ENCODE measurements around the gene RASAL1.

Gene RASAL1

DNA sequence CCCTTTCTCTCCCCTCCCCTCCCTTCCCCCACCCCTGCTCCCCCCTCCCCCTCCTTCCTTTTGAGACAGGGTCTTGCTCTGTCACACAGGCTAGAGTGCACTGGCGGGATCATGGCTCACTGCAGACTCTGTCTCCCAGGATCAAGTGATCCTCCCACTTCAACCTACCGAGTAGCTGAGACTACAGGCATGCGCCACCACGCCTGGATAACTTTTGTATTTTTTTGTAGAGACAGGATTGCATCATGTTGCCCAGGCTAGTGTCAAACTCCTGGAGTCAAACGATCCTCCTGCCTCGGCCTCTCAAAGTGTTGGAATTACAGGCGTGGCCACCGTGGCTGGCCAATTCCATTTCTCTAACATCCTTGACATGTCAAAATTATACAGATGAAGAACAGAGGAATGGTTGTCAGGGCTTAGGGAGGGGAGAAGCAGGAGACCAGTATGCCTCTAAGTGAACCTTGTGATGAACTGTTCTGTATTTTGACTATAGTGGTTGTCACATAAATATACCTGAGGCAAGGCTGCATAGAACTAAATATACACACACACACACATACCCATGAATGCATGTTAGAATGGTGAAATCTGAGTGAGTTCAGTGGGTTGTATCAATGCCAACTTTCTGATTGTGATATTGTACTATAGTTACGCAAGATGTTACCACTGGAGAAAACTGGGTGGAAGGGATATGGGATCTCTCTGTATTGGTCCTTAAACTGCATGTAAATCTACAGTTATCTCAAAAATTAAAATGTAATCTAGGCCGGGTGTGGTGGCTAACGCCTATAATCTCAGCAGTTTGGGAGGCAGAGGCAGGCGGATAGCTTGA is 10.4 kb upstream of the RASAL1 start (continued):
- TF ChIP-seq, protein P1, sequence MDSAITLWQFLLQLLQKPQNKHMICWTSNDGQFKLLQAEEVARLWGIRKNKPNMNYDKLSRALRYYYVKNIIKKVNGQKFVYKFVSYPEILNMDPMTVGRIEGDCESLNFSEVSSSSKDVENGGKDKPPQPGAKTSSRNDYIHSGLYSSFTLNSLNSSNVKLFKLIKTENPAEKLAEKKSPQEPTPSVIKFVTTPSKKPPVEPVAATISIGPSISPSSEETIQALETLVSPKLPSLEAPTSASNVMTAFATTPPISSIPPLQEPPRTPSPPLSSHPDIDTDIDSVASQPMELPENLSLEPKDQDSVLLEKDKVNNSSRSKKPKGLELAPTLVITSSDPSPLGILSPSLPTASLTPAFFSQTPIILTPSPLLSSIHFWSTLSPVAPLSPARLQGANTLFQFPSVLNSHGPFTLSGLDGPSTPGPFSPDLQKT (IDR thresholded peaks at IDR 0.05; ENCODE audit: borderline replicate concordance, low read depth, low read length) = no peak
- TF ChIP-seq, protein P2, sequence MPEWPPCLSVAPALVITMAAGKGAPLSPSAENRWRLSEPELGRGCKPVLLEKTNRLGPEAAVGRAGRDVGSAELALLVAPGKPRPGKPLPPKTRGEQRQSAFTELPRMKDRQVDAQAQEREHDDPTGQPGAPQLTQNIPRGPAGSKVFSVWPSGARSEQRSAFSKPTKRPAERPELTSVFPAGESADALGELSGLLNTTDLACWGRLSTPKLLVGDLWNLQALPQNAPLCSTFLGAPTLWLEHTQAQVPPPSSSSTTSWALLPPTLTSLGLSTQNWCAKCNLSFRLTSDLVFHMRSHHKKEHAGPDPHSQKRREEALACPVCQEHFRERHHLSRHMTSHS (tag by site-specific recombination; IDR thresholded peaks at IDR 0.05) = no peak
- TF ChIP-seq ZNF214 (tag by site-specific recombination; IDR thresholded peaks at IDR 0.05; ENCODE audit: borderline replicate concordance) = no peak

DNA sequence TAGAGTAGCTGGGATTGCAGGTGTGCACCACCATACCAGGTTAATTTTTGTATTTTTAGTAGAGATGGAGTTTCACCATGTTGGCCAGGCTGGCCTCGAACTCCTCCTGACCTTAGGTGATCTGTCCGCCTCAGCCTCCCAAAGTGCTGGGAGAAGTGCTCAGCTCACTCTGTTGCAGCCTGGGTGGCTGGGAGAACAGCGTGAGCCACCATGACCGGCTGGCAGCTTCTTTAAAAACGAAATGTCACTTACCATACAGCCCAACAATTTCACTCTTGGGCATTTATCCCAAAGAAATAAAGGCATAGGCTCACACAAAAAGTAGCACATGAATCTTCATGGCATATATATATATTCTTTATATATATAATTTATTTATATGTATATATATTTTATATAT is 9.2 kb upstream of the RASAL1 start:
- ChIA-PET POLR2A (no interaction called here), CTCF (no interaction called here)
- Histone ChIP-seq H3K27ac (ENCODE audit: extremely low read depth, low read depth, low read length) (no peak overlapping the region), H3K36me3 (ENCODE audit: control insufficient read depth in 2 of 2, insufficient read depth in 1 of 2, low read length in 2 of 2) (no peaks in the 10 kb centered on the region), H3K9me3 (ENCODE audit: control insufficient read depth, insufficient read depth, low read depth, low read length) (no peaks in the 10 kb centered on the region), H3K4me3 (ENCODE audit: low read depth, low read length) (no peak overlapping the region), H3K4me1 (ENCODE audit: control insufficient read depth, insufficient read depth, low read length) (0 out of 2 replicates have a peak, but pooled peaks cover 3% of the 10 kb centered on the region)
- TF ChIP-seq ZBTB20 (tag by site-specific recombination; IDR thresholded peaks at IDR 0.05) = no peak
- TF ChIP-seq ZNF561 (tag by site-specific recombination; IDR thresholded peaks at IDR 0.05; ENCODE audit: borderline replicate concordance) = no peak
- no peak for TF ChIP-seq ZNF335 (tag by site-specific recombination; conservative IDR thresholded peaks at IDR 0.05)
- TF ChIP-seq, protein P3, sequence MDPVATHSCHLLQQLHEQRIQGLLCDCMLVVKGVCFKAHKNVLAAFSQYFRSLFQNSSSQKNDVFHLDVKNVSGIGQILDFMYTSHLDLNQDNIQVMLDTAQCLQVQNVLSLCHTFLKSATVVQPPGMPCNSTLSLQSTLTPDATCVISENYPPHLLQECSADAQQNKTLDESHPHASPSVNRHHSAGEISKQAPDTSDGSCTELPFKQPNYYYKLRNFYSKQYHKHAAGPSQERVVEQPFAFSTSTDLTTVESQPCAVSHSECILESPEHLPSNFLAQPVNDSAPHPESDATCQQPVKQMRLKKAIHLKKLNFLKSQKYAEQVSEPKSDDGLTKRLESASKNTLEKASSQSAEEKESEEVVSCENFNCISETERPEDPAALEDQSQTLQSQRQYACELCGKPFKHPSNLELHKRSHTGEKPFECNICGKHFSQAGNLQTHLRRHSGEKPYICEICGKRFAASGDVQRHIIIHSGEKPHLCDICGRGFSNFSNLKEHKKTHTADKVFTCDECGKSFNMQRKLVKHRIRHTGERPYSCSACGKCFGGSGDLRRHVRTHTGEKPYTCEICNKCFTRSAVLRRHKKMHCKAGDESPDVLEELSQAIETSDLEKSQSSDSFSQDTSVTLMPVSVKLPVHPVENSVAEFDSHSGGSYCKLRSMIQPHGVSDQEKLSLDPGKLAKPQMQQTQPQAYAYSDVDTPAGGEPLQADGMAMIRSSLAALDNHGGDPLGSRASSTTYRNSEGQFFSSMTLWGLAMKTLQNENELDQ (tag by site-specific recombination; IDR thresholded peaks at IDR 0.05; ENCODE audit: low read depth) = no peak
- TF ChIP-seq, protein P4, sequence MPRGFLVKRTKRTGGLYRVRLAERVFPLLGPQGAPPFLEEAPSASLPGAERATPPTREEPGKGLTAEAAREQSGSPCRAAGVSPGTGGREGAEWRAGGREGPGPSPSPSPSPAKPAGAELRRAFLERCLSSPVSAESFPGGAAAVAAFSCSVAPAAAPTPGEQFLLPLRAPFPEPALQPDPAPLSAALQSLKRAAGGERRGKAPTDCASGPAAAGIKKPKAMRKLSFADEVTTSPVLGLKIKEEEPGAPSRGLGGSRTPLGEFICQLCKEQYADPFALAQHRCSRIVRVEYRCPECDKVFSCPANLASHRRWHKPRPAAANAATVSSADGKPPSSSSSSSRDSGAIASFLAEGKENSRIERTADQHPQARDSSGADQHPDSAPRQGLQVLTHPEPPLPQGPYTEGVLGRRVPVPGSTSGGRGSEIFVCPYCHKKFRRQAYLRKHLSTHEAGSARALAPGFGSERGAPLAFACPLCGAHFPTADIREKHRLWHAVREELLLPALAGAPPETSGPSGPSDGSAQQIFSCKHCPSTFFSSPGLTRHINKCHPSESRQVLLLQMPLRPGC (tag by site-specific recombination; IDR thresholded peaks at IDR 0.05) = no peak
- no peak for TF ChIP-seq GLIS1 (tag by site-specific recombination; IDR thresholded peaks at IDR 0.05)
- TF ChIP-seq ZSCAN23 (tag by site-specific recombination; IDR thresholded peaks at IDR 0.05) = no peak
- TF ChIP-seq, protein P5, sequence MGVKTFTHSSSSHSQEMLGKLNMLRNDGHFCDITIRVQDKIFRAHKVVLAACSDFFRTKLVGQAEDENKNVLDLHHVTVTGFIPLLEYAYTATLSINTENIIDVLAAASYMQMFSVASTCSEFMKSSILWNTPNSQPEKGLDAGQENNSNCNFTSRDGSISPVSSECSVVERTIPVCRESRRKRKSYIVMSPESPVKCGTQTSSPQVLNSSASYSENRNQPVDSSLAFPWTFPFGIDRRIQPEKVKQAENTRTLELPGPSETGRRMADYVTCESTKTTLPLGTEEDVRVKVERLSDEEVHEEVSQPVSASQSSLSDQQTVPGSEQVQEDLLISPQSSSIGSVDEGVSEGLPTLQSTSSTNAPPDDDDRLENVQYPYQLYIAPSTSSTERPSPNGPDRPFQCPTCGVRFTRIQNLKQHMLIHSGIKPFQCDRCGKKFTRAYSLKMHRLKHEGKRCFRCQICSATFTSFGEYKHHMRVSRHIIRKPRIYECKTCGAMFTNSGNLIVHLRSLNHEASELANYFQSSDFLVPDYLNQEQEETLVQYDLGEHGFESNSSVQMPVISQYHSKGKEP (tag by site-specific recombination; IDR thresholded peaks at IDR 0.05) = no peak
- no peak for TF ChIP-seq ZNF221 (tag by site-specific recombination; IDR thresholded peaks at IDR 0.05; ENCODE audit: borderline replicate concordance)
- TF ChIP-seq ZNF416 (tag by site-specific recombination; IDR thresholded peaks at IDR 0.05) = no peak

DNA sequence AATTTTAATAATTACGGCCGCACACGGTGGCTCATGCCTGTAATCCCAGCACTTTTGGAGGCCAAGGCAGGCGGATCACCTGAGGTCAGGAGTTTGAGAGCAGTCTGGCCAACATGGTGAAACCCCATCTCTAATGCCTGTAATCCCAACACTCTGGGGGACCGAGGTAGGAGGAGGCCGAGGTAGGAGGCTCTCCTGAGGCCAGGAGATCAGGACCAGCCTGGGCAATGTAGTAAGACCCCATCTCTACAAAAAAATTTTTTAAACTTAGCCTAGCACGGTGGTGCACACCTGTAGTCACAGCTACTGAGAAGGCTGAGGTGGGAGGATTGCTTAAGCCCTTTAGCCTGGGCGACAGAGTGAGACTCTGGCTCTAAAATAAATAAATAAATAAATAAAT is 8.4 kb upstream of the RASAL1 start:
- TF ChIP-seq, protein P6, sequence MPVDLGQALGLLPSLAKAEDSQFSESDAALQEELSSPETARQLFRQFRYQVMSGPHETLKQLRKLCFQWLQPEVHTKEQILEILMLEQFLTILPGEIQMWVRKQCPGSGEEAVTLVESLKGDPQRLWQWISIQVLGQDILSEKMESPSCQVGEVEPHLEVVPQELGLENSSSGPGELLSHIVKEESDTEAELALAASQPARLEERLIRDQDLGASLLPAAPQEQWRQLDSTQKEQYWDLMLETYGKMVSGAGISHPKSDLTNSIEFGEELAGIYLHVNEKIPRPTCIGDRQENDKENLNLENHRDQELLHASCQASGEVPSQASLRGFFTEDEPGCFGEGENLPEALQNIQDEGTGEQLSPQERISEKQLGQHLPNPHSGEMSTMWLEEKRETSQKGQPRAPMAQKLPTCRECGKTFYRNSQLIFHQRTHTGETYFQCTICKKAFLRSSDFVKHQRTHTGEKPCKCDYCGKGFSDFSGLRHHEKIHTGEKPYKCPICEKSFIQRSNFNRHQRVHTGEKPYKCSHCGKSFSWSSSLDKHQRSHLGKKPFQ (tag by site-specific recombination; IDR thresholded peaks at IDR 0.05) = no peak
- TF ChIP-seq ZSCAN16 (tag by site-specific recombination; IDR thresholded peaks at IDR 0.05) = no peak
- TF ChIP-seq ZNF529 (tag by site-specific recombination; IDR thresholded peaks at IDR 0.05; ENCODE audit: insufficient replicate concordance) = no peak
- no peak for TF ChIP-seq ZNF629 (tag by site-specific recombination; IDR thresholded peaks at IDR 0.05)
- peak; percentile 88 for TF ChIP-seq ZNF121 (tag by site-specific recombination; IDR thresholded peaks at IDR 0.05)
- no peak for TF ChIP-seq ZNF302 (tag by site-specific recombination; IDR thresholded peaks at IDR 0.05; ENCODE audit: low read depth)
- no peak overlapping the region for H3K4me3 ChIP-seq (ENCODE audit: low read depth, low read length)
- H3K27ac ChIP-seq (ENCODE audit: extremely low read depth, low read depth, low read length) = no peak overlapping the region
- no peaks in the 10 kb centered on the region for H3K9me3 ChIP-seq (ENCODE audit: control insufficient read depth, insufficient read depth, low read depth, low read length)
- no peaks in the 10 kb centered on the region for H3K4me1 ChIP-seq (ENCODE audit: control insufficient read depth, insufficient read depth, low read length)
- H3K36me3 ChIP-seq (ENCODE audit: control insufficient read depth in 2 of 2, insufficient read depth in 1 of 2, low read length in 2 of 2) = no peaks in the 10 kb centered on the region
- CTCF ChIA-PET = no interaction called here
- POLR2A ChIA-PET = no interaction called here
